Measurements from ENCODE around the gene KLHL35.

- TF ChIP-seq SUZ12 (IDR thresholded peaks at IDR 0.05; ENCODE audit: extremely low read depth, insufficient read depth, insufficient read length) (no peak), ZNF274 (IDR thresholded peaks at IDR 0.05; ENCODE audit: low read depth, low read length) (no peak), YY1 (IDR thresholded peaks at IDR 0.05; ENCODE audit: insufficient read depth, insufficient read length) (no peak)
Measured at GRCh38 chr11:75435571-75435925, 2.5 kb upstream of the KLHL35 start.

All from NT2/D1 (cell line).